ENCODE results near the gene VEGFB. TPM values are rescaled to one million over a fixed set of nuclear protein-coding genes. Genes with fewer than 3 reads are reported as not detected.
"Not testable (repeated sequence)": the region's sequence is repeated elsewhere in the genome, so short reads cannot be mapped to it uniquely, and the experiment has no call there.

Gene VEGFB
- polyA plus RNA-seq, 3 donors: 73.8 to 84.8 (median 81.0) TPM

DNA sequence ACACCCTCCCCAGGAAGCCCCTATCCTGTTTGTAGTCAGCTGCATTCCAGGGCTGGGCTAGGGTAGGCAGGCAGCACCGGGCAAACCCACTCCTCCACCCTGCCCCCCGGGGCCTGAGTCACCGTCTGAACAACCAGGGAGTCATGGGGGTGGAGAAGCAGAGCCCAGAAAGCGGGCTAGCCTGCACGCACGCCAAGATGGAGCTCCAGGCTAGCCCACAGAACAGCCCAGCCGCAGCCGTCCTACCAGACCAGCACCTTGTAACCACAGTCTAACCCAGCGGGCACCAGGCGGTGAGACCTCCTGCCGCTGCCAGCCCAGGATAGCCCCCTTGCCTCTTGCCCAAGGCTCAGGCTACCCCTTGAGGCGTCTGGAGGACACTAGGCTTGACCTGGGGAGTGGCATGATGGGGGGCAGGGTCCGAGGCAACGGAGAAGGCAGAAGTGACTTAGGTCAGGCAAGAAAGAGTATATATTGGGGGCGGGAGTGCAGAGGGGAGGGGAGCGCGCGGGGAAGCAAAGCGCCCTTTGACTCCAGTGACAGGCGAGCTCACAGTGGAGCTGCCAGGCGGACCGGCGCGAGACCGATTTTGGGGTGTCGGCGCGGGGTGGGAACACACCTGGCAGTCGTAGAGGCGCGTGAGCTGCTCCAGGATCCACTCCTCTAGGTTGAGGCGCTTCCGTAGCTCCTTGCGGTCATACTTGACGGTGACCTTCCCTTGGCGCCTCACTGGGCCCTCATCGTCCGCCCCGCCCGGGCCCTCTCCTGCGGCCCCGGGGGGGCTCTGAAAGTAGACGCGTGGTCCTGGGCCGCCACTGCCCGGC lies 11.6 kb downstream of the VEGFB start:
- no peak for DNase-seq (ENCODE audit: low read depth in 3 of 3, low spot score in 2 of 3)

- not testable (repeated sequence) for DNase-seq (ENCODE audit: low read depth in 3 of 3, low spot score in 2 of 3)
These were observed 12.2 kb downstream of the VEGFB start for GRCh38 chr11:64246621-64246870.

- DNase-seq (ENCODE audit: low read depth in 3 of 3, low spot score in 2 of 3): no peak
These were observed 12.7 kb downstream of the VEGFB start, which contains the start of gene PPP1R14B for GRCh38 chr11:64246871-64247728. PPP1R14B (minus strand) TSS chr11:64246943; CDS start chr11:64246673, 270 bp downstream.

- DNase-seq (ENCODE audit: low read depth in 3 of 3, low spot score in 2 of 3): no peak
These were observed 13.5 kb downstream of the VEGFB start for GRCh38 chr11:64247729-64248531.

- no peak for DNase-seq (ENCODE audit: low read depth in 3 of 3, low spot score in 2 of 3)
These were observed 14.2 kb downstream of the VEGFB start for GRCh38 chr11:64248578-64248977.

- no peak for DNase-seq (ENCODE audit: low read depth in 3 of 3, low spot score in 2 of 3)
These were observed 14.7 kb downstream of the VEGFB start for GRCh38 chr11:64249038-64249437.

DNA sequence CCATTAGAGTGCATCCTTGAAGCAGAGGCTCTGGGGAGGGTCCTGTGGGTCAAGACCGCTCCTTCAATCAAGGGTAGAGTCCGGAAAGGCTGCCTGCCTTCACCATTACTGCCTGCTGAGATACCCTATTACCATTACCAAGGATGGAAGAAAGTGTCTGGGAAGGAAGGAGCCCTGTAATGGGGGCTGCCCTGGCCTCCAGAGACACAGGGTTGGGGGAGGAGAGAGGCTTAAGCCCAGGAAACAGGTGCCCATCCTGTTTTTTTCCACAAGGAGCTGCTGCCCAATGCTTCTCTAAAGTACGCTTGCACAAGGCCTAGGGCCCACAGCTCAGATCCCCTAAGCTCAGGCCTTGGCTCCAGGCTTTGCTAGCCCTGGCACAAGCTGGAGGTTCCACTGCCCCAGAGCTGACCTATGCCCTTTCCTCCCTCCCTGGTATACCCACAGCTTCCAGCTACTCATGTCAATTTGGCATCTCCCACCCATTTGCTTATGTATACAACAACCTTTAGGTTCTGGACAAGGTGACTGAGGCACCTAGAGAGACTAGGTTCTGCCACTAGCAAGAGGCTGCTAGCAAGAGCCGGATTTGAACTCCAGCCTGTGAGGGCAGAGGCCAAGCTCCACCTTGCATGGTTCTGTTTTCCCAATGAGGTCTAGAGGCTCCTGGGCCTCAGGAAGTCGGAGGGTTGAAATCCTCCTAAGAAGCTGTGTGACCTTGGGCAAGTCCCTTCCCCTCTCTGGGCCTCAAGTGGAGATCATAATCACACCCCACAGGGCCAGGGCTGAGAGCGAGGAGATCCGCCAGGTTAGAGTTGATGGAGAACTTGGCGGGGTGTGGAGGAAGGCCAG lies 15.4 kb downstream of the VEGFB start:
- no peak for DNase-seq (ENCODE audit: low read depth in 3 of 3, low spot score in 2 of 3)

GRCh38 chr11:64250415-64251015 lies 16.1 kb downstream of the VEGFB start:
- no peak for DNase-seq (ENCODE audit: low read depth in 3 of 3, low spot score in 2 of 3)

DNA sequence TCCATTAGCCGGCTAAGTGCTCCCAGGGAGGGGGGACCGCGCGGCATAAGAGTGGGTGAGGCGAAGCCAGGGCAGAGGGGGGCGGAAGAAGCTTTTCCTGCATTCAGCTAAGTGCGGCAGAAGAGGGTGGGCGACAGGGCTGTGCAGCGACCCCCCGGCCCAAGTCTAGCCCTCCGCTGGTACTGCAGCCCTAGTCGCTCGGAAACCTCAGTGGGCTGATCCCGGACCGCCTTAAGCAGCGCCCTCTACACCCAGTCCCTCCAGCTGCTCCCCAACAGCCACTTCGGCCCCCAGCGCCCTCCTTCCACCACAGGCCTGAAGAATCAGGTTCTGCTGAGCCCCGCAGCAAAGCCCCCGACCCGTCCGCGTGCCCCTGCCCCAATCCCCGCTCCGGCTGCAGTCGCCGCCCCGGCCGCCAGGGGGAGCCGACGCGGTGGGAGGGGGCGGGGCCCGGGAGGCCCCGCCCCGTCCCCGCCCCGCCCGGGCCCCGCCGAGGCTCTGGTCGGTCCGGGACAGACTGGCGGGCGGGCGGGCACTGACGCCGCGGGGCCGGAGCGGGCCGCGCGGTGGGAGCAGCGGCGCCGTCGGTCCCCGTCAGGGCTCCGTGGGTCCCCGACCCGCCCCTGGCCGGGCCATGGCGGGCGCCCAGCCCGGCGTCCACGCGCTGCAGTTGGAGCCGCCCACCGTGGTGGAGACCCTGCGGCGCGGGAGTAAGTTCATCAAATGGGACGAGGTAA lies 16.8 kb downstream of the VEGFB start, which contains the start of gene PLCB3:
Gene PLCB3 (plus strand): TSS at position 515 of the 737 bp plus-strand sequence. CDS start 120 bp downstream, at position 635.
- DNase-seq (ENCODE audit: low read depth in 3 of 3, low spot score in 2 of 3): no peak

GRCh38 chr11:64251753-64252002 lies 17.3 kb downstream of the VEGFB start:
- DNase-seq (ENCODE audit: low read depth in 3 of 3, low spot score in 2 of 3): no peak

GRCh38 chr11:64252003-64252872 lies 17.9 kb downstream of the VEGFB start:
- DNase-seq (ENCODE audit: low read depth in 3 of 3, low spot score in 2 of 3): no peak

GRCh38 chr11:64253043-64253442 lies 18.7 kb downstream of the VEGFB start:
- DNase-seq (ENCODE audit: low read depth in 3 of 3, low spot score in 2 of 3): no peak

DNA sequence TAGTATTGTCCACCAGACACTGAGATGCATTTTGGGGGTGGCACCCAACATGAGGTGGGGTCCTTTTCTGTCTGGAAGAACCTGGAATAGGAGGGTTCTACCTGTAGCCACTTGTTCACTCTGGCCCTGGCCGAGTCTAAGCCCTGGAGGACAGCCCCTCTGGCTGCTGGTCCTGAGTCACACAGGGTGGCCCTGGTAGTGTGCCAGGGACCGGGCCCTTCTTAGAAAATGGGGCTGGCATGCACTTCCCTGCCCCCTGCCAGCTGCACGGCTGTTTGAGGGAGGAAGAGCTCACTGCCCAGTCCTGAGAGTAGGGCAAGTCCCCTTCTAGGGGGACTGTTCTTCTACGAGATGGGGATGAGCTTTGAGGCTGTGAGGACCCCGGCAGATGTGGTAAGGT lies 19.1 kb downstream of the VEGFB start:
- DNase-seq (ENCODE audit: low read depth in 3 of 3, low spot score in 2 of 3): no peak

DNA sequence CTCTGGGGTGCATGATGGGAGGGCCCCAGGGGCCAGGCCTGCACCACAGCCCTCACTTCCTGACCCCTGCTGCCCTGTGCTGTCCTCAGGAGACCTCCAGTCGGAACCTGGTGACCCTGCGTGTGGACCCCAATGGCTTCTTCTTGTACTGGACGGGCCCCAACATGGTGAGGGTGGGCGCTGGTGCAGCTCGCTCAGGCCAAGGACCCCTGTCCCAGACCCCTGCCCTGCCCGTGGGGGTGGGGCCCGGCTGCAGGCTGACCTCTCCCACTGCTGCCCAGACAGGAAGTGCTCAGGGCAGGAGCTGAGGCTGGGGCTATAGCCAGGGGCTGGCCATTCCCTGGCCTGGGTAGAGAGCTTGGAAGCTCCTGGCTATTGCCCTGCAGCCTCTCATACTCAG lies 19.9 kb downstream of the VEGFB start:
- no peak for DNase-seq (ENCODE audit: low read depth in 3 of 3, low spot score in 2 of 3)

- DNase-seq (ENCODE audit: low read depth in 3 of 3, low spot score in 2 of 3): no peak
These were observed 21.0 kb downstream of the VEGFB start for GRCh38 chr11:64255135-64256128.

DNA sequence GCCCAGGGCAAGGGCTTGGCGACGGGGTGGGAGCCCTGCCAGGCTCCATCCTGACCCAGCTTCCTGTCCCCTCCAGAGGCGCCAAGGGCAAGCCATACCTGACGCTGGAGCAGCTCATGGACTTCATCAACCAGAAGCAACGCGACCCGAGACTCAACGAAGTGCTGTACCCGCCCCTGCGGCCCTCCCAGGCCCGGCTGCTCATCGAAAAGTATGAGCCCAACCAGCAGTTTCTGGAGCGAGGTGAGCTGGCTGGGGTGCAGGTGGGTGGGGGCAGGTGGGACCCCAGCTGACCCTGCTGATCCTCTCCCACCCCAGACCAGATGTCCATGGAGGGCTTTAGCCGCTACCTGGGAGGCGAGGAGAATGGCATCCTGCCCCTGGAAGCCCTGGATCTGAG lies 21.9 kb downstream of the VEGFB start:
- no peak for DNase-seq (ENCODE audit: low read depth in 3 of 3, low spot score in 2 of 3)

DNA sequence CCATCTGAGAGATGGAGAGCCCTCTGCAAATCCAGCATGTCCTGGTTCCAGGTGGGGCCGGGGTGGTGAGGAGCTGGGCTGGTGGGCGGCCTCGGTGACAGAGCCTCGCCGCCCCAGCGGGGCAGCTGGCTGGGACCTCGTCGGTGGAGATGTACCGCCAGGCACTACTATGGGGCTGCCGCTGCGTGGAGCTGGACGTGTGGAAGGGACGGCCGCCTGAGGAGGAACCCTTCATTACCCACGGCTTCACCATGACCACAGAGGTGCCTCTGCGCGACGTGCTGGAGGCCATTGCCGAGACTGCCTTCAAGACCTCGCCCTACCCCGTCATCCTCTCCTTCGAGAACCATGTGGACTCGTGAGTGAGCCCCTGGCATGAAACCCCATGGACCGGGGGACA lies 24.0 kb downstream of the VEGFB start:
- DNase-seq (ENCODE audit: low read depth in 3 of 3, low spot score in 2 of 3): no peak

All from right renal cortex interstitium (tissue), 3 donors.